GM18498 (cell line): ENCODE results near the gene CNIH2.
"Not testable (repeated sequence)": the region's sequence is repeated elsewhere in the genome, so short reads cannot be mapped to it uniquely, and the experiment has no call there.

Experiments
- ATAC-seq: cut with Tn5 transposase; IDR thresholded peaks from one replicate; pipeline ENCODE4 v1.9.1; 2021; ENCODE audit warnings: mild to moderate bottlenecking, moderate library complexity; ENCODE audit not compliant: unreplicated experiment

The CNIH2 gene

DNA sequence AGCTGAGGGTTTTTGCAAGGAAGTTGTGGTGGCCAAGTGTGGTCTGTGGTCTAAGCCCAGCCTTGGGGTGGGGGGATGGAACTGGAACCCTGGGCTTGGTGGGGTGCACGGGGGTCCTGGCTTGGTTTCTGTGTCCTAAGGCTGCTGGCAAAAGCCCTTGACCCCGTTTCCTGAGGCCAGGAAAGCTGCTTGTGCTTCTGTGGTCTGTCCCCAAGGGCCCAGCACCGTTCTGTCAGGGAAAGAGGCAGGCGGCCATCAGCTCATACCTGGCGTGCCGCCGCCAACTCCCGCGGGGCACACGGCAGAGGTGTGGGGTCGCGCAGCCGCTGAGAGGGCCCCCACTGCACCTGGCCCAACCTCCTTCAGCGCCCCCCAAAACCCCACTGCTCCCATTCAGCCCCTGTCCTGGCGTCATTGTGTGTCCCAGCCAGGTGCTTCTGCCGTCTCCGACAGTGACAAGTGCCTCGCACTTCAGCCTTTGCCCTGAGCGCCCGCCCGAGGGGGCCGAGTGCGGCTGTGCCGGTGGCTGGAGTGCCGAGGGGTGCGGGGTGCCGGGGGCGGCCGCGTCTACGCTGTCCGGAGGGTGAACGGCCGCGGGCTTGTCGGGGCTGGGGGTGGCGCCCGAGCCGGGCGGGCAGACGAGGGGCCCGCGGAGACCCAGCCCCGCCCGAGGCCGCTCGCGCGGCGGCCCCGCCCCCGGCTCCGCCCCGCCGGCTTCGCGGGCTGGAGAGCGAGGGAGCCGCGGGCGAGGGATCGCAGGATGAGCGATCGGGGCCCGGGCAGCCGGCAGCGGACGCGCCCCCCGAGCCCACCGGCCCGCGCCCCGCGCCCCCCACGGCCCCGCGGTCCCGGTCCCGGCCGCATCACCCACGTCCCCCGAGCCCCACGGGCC lies at the start of gene CNIH2:
TSS of gene CNIH2 (plus strand) at position 705 of the 892 bp plus-strand sequence. CDS start 282 bp downstream, outside the sequence.
- no peak for ATAC-seq

DNA sequence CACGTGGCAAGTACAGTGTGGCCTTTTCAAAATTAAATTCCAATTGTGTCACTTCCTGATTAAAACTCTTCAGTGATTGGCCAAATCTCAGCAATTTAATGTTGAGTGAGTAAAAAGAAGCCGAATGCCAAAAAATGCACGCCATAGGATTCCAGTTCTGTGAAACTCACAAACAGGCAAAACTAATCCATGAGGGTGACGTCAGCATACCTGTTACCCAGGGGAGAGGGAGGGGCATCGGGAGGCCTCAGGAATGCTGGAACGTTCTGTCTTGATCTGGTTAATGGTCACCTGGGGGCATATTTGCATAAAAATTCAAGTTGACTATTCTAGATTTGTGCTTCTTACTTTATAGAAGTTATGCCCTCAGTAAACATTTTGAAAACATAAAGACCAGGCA lies 49.5 kb upstream of the CNIH2 start:
- ATAC-seq, result no peak

DNA sequence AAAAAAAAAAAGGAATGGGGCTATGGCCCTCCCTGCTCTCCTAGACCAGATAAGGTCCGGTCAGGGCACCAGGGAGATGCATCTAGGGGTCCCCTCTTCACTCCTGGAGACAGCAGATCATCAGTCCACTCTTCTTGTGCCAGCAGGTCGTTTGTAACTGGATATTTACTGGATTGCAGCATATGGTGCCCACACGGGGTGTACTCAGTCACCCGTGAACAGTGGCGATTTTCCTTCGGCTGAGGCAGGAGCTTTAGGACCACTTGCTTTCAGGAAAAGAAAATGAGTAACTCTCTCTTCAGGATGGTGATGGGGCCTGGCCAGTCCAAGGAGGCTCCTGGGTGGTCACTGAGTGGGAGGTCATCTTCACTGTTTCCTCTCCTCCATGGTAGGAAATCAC lies 47.8 kb upstream of the CNIH2 start:
- ATAC-seq, result no peak

DNA sequence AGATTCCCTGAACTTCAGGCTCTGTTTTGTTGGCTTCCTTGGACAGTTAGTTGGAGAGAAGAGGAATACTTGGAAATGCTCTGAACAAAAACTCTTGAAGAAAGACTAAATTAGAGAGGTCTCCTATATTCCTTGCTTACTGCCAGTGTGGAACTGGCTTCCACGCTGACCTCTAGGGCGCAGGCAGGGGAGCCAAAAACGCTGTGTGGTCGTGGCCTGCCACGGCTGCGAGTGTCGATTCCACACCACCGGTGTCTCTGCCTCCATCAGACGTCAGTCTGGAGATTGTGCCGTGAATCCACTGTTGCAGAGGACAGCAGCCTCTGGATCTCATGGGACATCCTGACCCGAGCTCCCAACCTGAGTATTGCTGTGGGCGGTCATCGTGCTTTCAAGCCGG lies 47.0 kb upstream of the CNIH2 start:
- ATAC-seq, result no peak

DNA sequence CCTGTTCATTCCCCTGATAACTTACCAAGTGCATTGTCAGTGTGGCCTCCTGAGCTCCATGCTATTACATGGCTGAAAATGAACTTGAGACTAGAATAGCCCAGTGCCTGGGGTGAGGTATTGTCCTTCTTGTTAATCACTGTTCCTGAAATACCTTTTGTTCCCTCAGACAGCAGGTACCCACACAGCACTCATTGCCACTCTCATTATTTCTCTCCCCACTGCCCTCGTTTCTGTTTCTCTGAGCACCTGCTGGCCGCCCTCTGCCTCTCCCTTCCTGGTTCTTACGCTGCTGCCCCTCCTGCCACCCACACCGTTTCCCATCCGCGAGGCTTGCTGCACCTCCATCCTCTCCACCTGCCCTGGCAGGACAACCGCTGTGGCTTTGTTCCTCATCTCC lies 46.4 kb upstream of the CNIH2 start:
- ATAC-seq, result no peak

DNA sequence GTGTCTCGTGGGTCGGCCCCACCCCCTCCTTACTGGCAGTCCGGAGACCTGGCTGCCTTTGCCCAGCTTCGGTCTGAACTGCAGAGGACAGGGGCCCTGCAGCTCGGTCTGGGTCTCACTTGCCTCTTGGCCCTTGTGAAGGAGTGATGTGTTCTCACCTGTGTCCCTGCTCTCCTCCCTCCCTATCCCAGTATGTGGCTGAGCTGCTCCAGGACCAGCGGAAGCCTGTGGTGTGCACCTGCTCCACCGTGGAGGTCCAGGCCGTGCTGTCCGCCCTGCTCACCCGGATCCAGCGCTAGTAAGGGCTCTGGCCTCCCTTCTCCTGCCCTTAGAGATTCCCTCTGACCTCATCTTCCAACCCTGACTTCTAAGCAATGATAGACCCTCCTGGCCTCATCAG lies 45.2 kb upstream of the CNIH2 start:
- ATAC-seq, result no peak

DNA sequence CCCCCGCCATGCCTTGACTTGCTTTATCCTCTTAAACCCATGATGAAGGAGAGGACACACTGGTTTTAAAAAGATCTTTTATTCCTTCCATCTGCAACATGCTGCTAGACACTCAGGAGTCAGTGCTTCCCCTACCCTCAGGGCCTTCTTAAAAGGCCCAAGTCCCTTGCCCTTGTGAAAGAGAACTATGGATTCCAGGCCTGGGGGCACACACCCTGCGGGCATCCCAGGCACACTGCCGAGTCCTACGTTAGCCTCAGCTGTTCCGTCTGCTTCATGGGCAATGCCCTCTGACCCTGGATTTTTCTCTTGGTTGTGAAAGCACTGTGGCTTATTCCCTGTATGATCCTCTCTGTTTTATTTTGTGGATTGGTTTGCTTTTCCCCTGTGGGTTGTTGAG lies 44.7 kb upstream of the CNIH2 start:
- ATAC-seq, result no peak

DNA sequence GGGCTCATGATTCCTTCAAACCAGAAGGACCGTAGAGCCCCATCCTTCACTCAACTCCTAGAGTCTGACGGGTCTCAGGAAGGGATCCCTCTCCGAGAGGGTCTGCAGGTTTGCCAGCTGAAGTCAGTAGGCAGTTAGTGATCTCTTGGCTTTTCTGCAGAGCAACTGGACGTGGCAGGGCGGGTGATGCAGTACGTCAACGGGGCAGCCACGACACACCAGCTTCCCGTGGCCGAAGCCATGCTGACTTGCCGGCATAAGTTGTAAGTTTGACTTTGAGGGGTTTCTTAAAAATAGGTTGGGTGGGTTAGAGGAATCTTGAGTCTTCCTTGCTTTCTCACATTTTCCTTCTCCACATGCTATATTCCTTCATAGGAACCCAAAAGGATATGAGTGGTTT lies 42.8 kb upstream of the CNIH2 start:
- no peak for ATAC-seq

DNA sequence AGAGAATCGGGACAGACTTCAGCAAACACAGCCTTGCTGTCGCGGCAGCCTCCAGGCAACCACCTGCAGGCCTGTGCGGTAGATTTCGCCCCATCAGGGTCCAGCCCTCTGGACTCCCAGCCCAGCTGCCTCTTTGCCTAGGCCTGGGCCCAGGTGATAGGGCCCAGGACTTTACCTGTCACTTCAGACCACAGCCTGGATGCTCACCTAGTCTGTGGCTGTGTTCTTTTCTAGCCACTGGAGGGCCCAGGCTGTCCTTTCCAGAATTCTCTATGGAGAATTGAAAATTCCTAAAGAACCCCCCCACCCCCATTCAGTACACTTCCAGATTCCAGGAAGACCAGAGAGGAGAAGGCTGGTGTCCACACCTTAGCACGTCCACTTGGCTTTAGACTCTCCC lies 40.1 kb upstream of the CNIH2 start:
- ATAC-seq, result no peak

DNA sequence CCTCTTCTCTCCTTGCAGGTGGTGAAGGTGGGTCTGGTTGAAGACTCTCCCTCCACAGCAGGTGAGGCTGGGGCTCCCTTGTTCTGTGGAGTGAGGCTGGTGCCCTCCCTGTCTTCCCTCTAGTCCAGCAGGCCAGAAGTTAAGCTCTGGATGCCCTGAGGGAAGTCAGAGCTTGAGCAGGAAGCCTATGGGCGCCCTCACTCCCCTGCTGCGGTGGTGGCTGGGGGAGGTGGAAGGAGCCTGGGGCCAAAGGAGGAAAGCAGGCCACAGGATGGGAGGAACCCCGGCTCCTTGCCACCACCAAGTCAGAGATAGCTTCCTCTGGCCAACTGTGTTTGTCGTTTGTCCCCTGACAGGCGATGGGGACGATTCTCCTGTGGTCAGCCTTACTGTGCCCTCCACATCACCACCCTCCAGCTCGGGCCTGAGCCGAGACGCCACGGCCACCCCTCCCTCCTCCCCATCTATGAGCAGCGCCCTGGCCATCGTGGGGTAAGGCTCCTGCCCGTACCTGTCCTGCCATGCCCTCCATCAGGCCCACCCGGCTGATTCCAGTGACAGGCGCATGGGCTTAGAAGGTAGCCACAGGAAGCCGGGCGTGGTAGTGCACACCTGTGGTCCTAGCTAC lies 39.1 kb upstream of the CNIH2 start:
- no peak for ATAC-seq

DNA sequence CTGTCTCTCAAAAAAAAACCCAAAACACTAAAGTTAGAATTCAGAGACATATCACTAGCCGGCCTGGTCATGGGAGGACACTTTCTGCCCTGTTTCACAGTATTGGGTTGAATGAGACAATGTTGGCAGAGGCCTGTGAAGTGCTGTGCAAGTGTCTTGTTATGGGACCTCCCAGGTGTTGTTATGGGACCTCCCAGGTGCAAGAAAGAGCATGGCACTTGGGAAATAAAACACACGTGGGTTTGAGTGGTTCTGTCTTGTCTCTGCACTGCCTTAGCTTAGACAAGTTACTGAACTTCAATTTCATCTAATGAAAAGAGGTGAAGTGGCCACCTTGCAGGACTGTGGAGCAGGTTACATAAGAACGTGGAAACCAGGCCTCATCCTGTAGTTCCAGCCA lies 38.5 kb upstream of the CNIH2 start:
- no peak for ATAC-seq

DNA sequence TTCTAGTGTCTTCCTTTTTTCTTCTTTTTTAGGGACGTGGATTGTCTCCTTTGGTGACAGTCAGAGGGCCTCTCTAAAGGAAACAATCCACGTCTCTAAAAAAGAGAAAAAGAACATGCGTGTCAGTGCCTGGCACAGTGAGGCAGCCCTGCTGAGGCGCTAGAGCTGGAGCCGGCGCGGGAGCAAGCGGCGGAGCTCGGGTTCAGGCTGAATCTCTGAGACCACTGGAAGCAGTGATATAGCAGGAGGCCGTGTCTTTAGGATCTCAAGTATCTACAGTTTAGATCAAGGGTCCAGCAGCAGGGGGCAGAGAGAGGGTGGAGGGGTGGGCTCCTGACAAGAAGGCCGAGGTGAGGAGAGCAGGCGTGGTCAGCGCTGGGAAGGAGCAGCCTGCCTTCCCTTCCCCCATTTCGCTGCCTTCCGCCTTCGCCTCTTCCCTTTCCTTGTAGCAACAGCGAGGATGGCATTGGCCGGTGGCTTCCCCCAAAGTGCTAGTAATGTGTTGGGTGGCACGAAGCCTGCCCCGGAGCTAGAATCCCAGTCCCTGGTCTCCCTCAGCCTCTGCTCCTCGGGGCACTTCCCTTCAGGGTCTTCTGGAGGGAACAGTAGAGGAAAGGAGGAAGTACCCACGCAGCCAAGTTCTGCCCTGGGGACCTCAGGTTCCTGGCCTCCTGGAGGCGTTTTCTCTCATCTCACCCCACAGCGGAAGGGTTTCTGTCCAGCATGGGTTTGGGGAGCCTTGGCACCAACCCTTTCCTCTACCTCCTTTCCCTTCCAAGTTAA lies 37.8 kb upstream of the CNIH2 start:
- ATAC-seq, result no peak

DNA sequence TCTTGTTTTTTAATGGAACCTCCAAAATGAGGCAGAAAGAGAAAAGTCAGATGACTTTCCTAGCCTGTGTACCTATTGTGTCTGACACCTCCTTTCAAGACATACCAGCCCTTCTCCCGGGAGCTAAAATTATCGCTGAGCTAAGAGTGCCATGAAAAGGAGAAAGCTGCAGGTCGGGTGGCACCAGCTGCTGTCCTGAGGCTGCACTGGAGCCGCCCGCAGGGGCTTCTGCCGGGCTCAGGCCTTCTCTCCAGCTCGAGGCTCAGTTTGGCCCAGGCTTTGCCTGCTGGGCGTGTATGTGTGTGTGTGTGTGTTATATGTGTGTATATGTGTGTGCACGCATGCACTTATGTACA lies 37.2 kb upstream of the CNIH2 start:
- no peak for ATAC-seq

DNA sequence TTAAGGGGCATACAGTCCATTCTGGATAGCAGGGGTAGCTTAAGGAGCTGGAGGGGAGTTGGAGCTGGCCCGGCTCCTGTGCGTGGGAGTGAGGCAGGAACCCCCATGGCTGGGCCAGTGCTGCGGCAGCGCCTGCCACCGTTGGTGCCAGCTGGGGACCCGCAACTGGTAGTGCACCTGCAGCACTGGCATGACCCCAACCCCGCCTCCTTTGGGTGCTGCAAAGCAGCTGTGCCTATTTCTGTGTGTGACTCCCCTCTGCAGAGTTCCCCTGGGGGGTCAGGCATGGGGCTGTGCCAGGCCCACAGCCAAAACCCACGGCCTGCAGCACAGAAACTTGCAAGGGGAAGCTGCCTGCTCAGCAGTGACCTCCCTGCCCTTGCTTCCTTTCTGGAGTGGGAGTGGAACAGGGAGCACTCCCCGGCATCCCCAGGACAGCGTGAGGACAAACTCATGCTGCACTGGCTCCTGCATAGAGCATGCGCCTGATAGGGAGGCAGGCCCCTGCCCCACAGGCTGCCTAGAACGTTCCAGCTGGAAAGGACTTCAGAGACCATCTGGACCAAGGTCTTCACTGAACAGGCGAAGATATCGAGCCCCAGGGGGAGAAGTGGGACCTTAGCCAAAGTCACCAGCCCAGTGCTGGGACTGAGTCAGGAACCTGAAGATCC lies 35.7 kb upstream of the CNIH2 start:
- ATAC-seq, result no peak

DNA sequence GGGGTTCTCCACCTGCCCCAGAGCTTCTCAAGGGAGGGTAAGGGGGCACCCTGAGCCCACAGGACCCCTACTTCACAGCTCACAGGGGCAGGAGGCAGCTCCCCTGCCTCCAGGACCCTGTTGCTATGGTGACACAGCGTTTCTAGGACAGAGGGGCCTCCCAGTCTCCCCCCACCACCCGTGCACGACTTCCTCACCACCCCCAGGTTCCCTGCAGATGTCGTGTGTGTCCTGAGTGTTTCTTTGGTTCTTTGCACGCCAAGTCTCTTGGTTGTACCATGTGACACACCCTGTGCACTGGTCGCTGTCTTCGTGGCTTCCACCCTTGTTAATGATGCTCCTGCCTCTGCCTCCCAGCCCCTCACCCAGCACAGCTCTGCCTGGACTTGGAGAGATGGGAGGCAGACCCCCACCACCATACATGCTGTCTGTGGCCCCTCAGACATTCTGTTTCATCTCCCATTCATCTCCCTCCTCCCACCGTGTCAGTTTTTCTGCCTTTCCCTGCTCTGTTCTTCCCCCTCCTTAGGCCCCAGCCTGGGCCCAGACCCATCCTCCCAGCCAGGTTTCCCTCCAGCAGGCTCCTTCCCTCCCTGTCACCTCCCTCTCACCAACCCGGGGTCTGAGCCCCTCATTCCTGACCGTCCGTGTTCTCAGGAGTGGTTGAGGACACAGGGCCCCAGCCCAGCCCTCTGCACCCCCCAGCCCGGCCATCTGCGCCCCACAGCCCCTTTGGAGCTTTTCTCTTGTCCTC lies 34.0 kb upstream of the CNIH2 start:
- ATAC-seq, result no peak

DNA sequence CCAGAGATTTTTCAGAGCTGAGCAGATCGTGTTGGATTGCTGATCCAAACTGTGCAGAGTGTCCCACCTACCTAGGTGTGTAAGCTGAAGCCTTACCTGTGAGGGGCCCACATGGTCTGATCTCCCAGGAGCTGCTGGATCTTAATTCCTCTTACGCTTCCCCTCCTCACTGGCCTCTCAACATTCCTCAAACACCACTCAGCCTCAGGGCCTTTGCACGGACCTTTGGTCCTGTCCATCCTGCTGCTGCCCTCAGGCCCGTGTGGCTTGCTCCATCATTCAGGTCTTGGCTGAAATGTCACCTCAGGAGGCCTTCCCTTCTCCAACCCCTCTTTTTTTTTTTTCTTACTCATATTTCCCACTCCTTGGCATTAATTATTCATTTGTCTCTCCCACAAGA lies 30.7 kb upstream of the CNIH2 start:
- no peak for ATAC-seq

DNA sequence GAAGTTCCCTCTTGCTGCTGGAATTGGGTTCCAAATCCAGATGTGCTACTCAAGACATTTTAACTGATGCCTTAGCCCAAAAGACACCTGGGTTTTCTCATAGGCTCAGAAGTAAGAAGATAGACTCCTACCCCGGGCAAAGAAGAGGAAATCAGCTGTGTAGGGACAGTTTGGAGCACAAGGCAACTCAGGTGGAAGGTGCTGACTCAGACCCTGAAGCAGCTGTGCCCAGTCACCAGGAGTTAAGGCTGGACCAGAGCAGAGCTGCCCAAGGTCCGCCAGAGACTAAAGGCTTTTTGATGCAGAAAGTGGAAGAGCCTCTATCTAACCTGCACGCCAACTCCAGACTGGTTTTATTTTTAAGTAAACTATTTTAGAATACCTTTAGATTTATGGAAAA lies 30.2 kb upstream of the CNIH2 start:
- no peak for ATAC-seq

DNA sequence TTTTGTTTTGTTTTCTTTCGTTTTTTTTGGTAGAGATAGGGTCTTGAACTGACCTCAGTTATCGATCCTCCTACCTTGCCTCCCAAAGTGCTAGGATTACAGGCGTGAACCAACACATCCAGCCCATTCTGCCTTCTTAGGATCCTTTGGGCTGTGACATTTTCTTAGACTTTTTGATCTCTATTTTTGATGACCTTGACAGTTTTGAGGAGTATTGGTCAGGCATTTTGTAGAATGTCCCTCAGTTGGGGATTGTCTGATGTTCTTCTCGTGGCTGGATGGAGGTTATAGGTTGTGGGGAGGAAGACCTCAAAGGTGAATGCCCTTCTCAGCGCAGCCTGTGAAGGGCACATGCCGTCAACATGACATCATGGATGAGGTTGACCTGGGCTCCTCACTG lies 29.1 kb upstream of the CNIH2 start:
- no peak for ATAC-seq

DNA sequence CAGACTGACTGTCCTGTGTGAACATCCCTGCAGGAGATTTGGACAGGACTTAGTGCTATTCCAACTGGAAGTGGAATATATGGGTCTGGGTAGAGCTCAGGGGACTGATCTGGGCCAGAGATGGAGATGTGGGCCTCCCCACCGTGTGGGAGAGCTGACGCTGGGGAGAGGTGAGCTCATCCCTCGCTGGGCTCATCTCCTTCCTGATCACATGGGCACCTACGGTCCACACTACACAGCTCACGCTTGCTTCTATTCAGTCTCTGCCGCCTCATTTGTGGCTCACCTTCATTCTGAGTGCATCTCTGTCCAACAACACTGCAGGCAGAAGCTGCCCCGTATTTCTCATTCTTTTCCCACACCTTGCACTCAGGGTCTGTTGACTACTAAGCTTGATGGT lies 26.2 kb upstream of the CNIH2 start:
- ATAC-seq, result no peak

DNA sequence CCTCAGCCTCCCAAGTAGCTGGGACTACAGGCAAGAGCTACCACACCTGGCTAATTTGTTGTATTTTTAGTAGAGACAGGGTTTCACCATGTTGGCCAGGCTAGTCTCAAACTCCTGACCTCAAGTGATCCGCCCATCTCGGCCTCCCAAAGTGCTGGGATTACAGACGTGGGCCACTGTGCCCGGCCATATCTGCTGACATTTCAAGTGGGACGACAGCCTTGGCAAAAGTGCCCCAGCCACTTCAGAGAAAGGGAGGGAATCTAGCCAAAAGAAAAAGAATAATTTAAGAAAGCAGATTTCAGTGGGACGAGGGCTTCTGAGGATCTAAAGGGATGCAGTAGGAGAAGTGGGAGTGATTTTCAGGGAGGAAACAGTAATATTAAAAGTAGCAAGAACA lies 24.9 kb upstream of the CNIH2 start:
- not testable (repeated sequence) for ATAC-seq

DNA sequence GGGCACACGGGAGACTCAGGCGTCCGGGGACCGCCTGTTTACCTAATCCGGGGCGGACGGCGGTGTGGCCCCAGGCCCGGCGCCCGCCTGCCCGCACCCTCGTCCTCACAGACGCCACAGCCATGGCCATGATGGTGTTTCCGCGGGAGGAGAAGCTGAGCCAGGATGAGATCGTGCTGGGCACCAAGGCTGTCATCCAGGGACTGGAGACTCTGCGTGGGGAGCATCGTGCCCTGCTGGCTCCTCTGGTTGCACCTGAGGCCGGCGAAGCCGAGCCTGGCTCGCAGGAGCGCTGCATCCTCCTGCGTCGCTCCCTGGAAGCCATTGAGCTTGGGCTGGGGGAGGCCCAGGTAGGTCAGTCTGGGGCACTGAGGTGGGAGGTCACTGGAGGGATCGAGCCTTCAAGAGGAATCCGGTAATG lies 19.5 kb upstream of the CNIH2 start:
- ATAC-seq, result no peak
